Uterus (tissue), 4 donors: ENCODE data around the gene LEF1. TPM values are rescaled to one million over a fixed set of nuclear protein-coding genes. Genes with fewer than 3 reads are reported as not detected.

ENCODE experiments used
- DNase-seq, 2 donors: peaks; one replicate each; pipeline ENCODE4 v3.0.0-alpha.2; 2019 to 2020
- H3K27ac ChIP-seq, 2 donors: fragments of 200-600 bp; sonication (generic); 1 replicate in 1 of 2; 2 replicates in 1 of 2; pipeline ENCODE4 v1.5.1; 2016 to 2018
- H3K27me3 ChIP-seq, 2 donors: fragments of 200-600 bp; sonication (generic); one replicate each; pipeline ENCODE4 v1.5.1; 2018 to 2019; ENCODE audit warnings: control low read depth in 1 of 2
- H3K36me3 ChIP-seq, 2 donors: fragments of 200-600 bp; sonication (generic); one replicate each; pipeline ENCODE4 v1.5.1; 2019; ENCODE audit warnings: control low read depth in 1 of 2
- H3K4me1 ChIP-seq, 2 donors: fragments of 200-600 bp; sonication (generic); one replicate each; pipeline ENCODE4 v1.5.1; 2018 to 2019; ENCODE audit warnings: control low read depth in 1 of 2
- H3K4me3 ChIP-seq, 2 donors: fragments of 200-600 bp; sonication (generic); 1 replicate in 1 of 2; 2 replicates in 1 of 2; pipeline ENCODE4 v1.5.1; 2018 to 2019; ENCODE audit warnings: mild to moderate bottlenecking in 1 of 2
- H3K9me3 ChIP-seq, 2 donors: fragments of 200-600 bp; sonication (generic); one replicate each; pipeline ENCODE4 v1.5.1; 2019; ENCODE audit warnings: control low read depth in 1 of 2
- CTCF ChIP-seq, 4 experiments: fragments of 200-600 bp in 2 of 4; fragments of 450-650 bp in 2 of 4; sonication (generic) in 2 of 4; IDR thresholded peaks; one replicate each; pipeline ENCODE4 v1.5.1; 2016 to 2019; ENCODE audit warnings: antibody characterized with exemption in 4 of 4, mild to moderate bottlenecking in 2 of 4, moderate library complexity in 1 of 4
- POLR2A ChIP-seq, 2 donors: fragments of 450-650 bp; IDR thresholded peaks; one replicate each; pipeline ENCODE4 v1.6.1; 2016; ENCODE audit warnings: antibody characterized with exemption in 2 of 2, mild to moderate bottlenecking in 1 of 2, moderate library complexity in 1 of 2
- intact Hi-C: fragments of 100-400 bp; cut with DNase I; formaldehyde crosslinking; loops from one replicate; pipeline ENCODE4 v1.15.1; 2023; ENCODE audit warnings: low total_unique reads
- total RNA-seq, 4 donors: library from RNA; depleted of rRNA in 3 of 4; stranded (reverse); fragments of >200 nt in 3 of 4; gene quantifications; one replicate each; pipeline versions ENCODE4 v1.1.0 to v1.2.4, GENCODE V29; 2014 to 2023
- donor health status: DM: yes; HTN: yes; CAD: no.

The LEF1 gene
- total RNA-seq, 4 donors from 2014 or later, result 27.4 to 49.7 (median 43.7) TPM

GRCh38 chr4:108172231-108172752 lies 3.6 kb upstream of the LEF1 start:
- Histone ChIP-seq H3K27me3 (peaks cover 14 to 34% of the 10 kb centered on the region in 2 donors), H3K4me1 (no peaks in the 10 kb centered on the region), H3K4me3 (peak overlapping the region; percentile 23 to 43), H3K36me3 (no peaks in the 10 kb centered on the region), H3K9me3 (no peaks in the 10 kb centered on the region), H3K27ac (peak overlapping the region; percentile 68 to 69)
- no peak for DNase-seq
- intact Hi-C loops, result no loop called here
- TF ChIP-seq POLR2A (IDR thresholded peaks at IDR 0.05) (no peak), CTCF (IDR thresholded peaks at IDR 0.05) (no peak)

GRCh38 chr4:108171339-108172230 lies 2.9 kb upstream of the LEF1 start:
- H3K36me3 ChIP-seq, result no peaks in the 10 kb centered on the region
- no peak for DNase-seq
- no peaks in the 10 kb centered on the region for H3K9me3 ChIP-seq
- no peaks in the 10 kb centered on the region for H3K4me1 ChIP-seq
- peaks cover 14 to 34% of the 10 kb centered on the region in 2 donors for H3K27me3 ChIP-seq
- H3K4me3 ChIP-seq, result no peak overlapping the region
- intact Hi-C loops, result no loop called here
- TF ChIP-seq CTCF (IDR thresholded peaks at IDR 0.05) (no peak), POLR2A (IDR thresholded peaks at IDR 0.05) (no peak)
- H3K27ac ChIP-seq, result peak overlapping the region; percentile 68 to 69

GRCh38 chr4:108170631-108171338 lies 2.1 kb upstream of the LEF1 start:
- H3K27ac ChIP-seq, result no peak overlapping the region
- TF ChIP-seq POLR2A (IDR thresholded peaks at IDR 0.05), result no peak
- no peak for TF ChIP-seq CTCF (IDR thresholded peaks at IDR 0.05)
- H3K36me3 ChIP-seq, result no peaks in the 10 kb centered on the region
- intact Hi-C loops, result no loop called here
- no peak overlapping the region for H3K4me3 ChIP-seq
- no peaks in the 10 kb centered on the region for H3K9me3 ChIP-seq
- H3K27me3 ChIP-seq, result peaks cover 14 to 39% of the 10 kb centered on the region in 2 donors
- H3K4me1 ChIP-seq, result no peaks in the 10 kb centered on the region
- DNase-seq, result no peak

GRCh38 chr4:108169664-108170063 lies 932 bp upstream of the LEF1 start:
- H3K4me3 ChIP-seq, result no peak overlapping the region
- TF ChIP-seq POLR2A (IDR thresholded peaks at IDR 0.05) (no peak), CTCF (IDR thresholded peaks at IDR 0.05) (no peak)
- no peaks in the 10 kb centered on the region for H3K9me3 ChIP-seq
- no peak for DNase-seq
- intact Hi-C loops, result no loop called here
- H3K4me1 ChIP-seq, result no peaks in the 10 kb centered on the region
- no peaks in the 10 kb centered on the region for H3K36me3 ChIP-seq
- peaks cover 14 to 50% of the 10 kb centered on the region in 2 donors for H3K27me3 ChIP-seq
- no peak overlapping the region for H3K27ac ChIP-seq
